ENCODE data around the gene CPPED1. TPM values are rescaled to one million over a fixed set of nuclear protein-coding genes. Genes with fewer than 3 reads are reported as not detected.
"Not testable (repeated sequence)": the region's sequence is repeated elsewhere in the genome, so short reads cannot be mapped to it uniquely, and the experiment has no call there.

Gene CPPED1
- total RNA-seq, 2 donors from 2014 or later: 14.8 to 38.4 TPM

DNA sequence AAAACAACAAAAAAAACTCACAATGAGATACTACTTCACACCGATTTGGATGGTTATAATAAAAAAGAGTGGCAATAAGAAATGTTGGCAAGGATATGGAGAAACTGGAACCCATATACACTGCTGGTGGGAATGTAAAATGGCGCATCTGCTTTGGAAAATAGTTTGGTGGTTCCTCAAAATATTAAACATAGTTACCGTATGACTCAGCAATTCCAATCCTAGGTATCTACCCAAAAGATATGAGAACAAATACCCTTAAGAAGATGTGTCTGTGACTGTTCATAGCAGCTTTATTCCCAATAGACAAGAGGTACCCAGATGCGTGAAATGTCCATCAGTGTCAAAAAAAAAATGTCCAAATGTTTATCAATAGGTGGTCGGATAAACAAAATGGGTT, 7.2 kb downstream of the CPPED1 start:
- Histone ChIP-seq H3K4me1 (ENCODE audit: control insufficient read depth in 1 of 2, low read depth in 2 of 2) (peaks cover 4 to 22% of the 10 kb centered on the region in 2 donors), H3K36me3 (no peaks in the 10 kb centered on the region), H3K4me3 (no peak overlapping the region), H3K9me3 (no peaks in the 10 kb centered on the region), H3K27ac (no peak overlapping the region), H3K27me3 (replicated peaks; ENCODE audit: insufficient read depth) (no peaks in the 10 kb centered on the region)
- TF ChIP-seq, protein P1, sequence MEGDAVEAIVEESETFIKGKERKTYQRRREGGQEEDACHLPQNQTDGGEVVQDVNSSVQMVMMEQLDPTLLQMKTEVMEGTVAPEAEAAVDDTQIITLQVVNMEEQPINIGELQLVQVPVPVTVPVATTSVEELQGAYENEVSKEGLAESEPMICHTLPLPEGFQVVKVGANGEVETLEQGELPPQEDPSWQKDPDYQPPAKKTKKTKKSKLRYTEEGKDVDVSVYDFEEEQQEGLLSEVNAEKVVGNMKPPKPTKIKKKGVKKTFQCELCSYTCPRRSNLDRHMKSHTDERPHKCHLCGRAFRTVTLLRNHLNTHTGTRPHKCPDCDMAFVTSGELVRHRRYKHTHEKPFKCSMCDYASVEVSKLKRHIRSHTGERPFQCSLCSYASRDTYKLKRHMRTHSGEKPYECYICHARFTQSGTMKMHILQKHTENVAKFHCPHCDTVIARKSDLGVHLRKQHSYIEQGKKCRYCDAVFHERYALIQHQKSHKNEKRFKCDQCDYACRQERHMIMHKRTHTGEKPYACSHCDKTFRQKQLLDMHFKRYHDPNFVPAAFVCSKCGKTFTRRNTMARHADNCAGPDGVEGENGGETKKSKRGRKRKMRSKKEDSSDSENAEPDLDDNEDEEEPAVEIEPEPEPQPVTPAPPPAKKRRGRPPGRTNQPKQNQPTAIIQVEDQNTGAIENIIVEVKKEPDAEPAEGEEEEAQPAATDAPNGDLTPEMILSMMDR (IDR thresholded peaks at IDR 0.05): no peak
- ATAC-seq (ENCODE audit: insufficient number of reproducible peaks, low FRiP score, low read depth) (no peak), DNase-seq (ENCODE audit: low spot score) (no peak)

DNA sequence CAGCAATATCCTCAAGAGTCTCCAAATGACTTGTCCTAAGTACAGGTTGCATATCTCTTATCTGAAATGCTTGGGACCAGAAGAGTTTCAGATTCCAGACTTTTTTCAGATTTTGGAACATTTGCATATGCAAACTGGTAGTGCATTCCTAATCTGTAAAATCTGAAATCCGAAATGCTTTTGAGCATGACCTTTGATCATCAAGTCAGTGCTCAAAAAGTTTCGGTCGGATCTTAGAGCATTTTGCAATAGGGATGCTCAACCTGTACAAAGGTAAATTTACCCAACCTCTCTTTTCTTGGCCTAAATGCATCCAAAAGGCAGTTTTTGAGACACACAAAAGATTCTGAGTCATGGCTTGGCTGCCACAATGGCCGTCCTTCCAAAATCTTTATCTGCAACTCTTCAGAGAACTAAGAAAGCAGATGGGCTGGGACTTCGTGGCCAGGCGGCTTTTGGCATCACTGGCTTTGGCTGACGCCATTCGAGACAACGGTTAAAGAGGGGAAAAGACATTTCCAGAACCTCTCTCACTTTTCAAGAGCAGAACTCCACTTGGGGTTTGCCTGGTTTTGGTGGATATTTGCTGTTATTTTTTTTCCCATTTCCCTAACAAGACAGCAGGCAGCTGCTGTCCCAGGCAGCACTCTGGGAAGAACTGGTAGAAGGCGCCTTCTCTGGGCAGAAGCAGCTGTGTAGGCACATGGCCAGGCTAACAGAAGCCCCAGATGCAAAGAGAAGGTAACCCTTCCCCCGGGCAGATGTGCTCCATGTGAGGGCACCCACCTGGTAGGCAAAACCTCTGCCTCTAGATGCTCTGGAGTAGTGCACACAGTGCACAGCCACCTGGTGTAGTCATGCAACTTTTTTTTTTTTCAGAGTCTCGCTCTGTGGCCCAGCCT, 8.9 kb downstream of the CPPED1 start:
- ATAC-seq (ENCODE audit: insufficient number of reproducible peaks, low FRiP score, low read depth) (no peak), DNase-seq (ENCODE audit: low spot score) (no peak)
- Histone ChIP-seq H3K4me1 (ENCODE audit: control insufficient read depth in 1 of 2, low read depth in 2 of 2) (peaks cover 4 to 7% of the 10 kb centered on the region in 2 donors), H3K36me3 (no peaks in the 10 kb centered on the region), H3K27ac (no peak overlapping the region), H3K4me3 (no peak overlapping the region), H3K27me3 (replicated peaks; ENCODE audit: insufficient read depth) (no peaks in the 10 kb centered on the region), H3K9me3 (no peaks in the 10 kb centered on the region)
- TF ChIP-seq, protein P1 (IDR thresholded peaks at IDR 0.05): no peak

DNA sequence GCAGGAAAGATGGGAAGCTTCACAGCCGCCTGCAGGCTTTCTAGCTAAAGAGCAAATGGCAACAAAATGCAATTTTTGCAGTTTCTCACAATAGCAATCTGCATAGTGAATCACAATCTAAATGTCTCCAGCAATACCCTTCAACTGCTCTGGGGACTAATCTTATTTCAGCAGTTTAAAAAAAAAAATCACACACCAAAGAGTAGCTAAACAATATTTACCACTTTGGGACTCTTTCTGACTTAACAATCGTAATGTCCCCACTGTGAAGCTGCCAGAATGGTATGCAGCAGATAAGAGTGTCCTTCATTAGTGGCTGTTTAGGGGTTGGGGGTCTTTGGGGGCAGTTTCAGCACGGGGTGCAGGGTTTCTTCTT, 9.8 kb downstream of the CPPED1 start:
- Histone ChIP-seq H3K27me3 (replicated peaks; ENCODE audit: insufficient read depth) (no peaks in the 10 kb centered on the region), H3K27ac (no peak overlapping the region), H3K36me3 (no peaks in the 10 kb centered on the region), H3K4me3 (no peak overlapping the region), H3K9me3 (no peaks in the 10 kb centered on the region), H3K4me1 (ENCODE audit: control insufficient read depth in 1 of 2, low read depth in 2 of 2) (peaks cover 0 to 7% of the 10 kb centered on the region in 2 donors)
- ATAC-seq (ENCODE audit: insufficient number of reproducible peaks, low FRiP score, low read depth) (no peak), DNase-seq (ENCODE audit: low spot score) (no peak)
- TF ChIP-seq, protein P1 (IDR thresholded peaks at IDR 0.05): no peak

DNA sequence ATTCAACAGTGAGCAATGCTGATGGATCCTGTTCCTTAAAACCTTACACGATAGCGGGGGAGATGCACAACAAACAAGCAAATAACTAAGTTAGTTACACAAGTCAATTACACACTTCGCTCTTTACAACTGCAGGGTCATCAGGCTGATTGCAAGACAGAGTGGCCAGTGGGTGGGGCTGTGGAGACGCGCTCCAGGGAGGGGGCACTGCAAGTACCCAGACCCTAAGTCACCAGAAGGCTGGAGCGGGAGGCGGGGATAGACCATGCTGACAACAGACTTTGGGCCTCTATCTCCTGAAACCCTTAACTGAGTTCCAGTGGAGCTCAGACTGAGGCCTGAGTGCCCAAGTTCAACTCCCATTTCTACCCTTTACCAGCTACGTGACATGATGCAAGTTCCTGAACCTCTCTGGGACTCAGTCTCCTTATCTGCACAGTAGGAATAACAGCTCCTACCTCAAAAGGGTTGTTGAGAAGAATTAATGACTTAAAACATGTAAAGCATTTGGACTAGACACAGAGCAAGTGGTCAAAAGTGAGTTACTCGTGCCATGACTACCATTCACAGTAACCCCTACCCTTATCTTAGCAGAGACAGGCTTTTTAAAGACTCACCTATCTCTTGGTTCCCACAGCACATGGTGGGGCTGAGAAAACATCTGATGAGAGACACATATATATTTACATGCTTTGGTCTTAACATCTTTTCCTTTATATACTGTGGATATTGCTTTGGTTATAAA, 10.4 kb downstream of the CPPED1 start:
- no peak for ATAC-seq (ENCODE audit: insufficient number of reproducible peaks, low FRiP score, low read depth)

DNA sequence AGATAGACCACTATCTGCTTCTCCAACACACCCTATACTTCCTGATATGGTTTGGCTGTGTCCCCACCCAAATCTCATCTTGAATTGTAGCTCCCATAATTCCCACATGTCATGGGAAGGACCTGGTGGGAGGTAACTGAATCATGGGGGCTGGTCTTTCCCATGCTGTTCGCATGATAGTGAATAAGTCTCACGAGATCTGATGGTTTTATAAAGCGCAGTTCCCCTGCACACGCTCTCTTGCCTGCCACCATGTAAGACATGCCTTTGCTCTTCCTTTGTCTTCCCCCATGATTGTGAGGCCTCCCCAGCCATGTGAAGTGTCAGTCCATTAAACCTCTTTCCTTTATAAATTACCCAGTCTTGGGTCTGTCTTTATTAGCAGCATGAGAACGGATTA, 11.2 kb downstream of the CPPED1 start:
- not testable (repeated sequence) for H3K9me3 ChIP-seq

More for the DNA sequence above, 10.4 kb downstream of the CPPED1 start:
- no peak for DNase-seq (ENCODE audit: low spot score)
- peaks cover 0 to 7% of the 10 kb centered on the region in 2 donors for H3K4me1 ChIP-seq (ENCODE audit: control insufficient read depth in 1 of 2, low read depth in 2 of 2)
- H3K27me3 ChIP-seq (replicated peaks; ENCODE audit: insufficient read depth): no peaks in the 10 kb centered on the region
- H3K27ac ChIP-seq: no peak overlapping the region
- no peaks in the 10 kb centered on the region for H3K36me3 ChIP-seq
- H3K9me3 ChIP-seq: no peaks in the 10 kb centered on the region
- TF ChIP-seq, protein P1 (IDR thresholded peaks at IDR 0.05): no peak
- H3K4me3 ChIP-seq: no peak overlapping the region

More for the DNA sequence above, 11.2 kb downstream of the CPPED1 start:
- ATAC-seq (ENCODE audit: insufficient number of reproducible peaks, low FRiP score, low read depth); H3K36me3 ChIP-seq; H3K27me3 ChIP-seq (replicated peaks; ENCODE audit: insufficient read depth); H3K27ac ChIP-seq; H3K4me3 ChIP-seq; DNase-seq (ENCODE audit: low spot score); H3K4me1 ChIP-seq (ENCODE audit: control insufficient read depth in 1 of 2, low read depth in 2 of 2): not testable (repeated sequence)
